ENCODE results near the gene PPFIA3.

The PPFIA3 gene

DNA sequence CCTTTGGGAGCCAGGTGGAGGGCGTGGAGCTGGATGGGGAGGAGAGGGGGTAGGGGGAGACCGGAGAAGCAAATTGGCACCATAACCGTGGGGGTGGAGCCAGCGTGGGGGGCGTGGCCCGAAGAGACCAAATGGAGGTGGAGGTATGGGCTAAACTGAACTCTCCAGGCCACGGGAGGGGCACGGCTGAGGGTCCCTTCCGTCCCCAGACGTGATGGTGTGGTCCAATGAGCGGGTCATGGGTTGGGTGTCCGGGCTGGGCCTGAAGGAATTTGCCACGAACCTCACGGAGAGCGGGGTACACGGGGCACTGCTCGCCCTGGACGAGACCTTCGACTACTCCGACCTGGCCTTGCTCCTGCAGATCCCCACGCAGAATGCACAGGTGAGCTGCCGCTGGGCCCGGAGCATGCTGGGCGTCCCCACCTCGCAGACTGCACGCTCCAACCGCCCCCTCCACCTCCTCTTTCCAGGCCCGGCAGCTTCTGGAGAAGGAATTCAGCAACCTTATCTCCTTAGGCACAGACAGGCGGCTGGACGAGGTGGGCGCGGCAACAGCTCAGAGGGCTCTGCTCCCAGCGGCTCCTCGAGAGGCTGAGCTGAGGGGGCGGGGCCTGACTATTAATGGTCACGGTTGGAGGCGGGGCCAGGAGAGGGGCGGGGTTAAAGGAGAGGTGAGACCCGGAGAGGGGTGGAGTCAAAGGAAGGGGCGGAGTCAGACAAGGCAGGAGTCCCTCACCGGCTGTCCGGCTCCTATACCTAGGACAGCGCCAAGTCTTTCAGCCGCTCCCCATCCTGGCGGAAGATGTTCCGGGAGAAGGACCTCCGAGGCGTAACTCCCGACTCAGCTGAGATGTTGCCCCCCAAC is 29.7 kb downstream of the PPFIA3 start:
- peak; percentile 79 to 87 (median 82) for DNase-seq (ENCODE audit: low read depth in 2 of 3, low spot score in 1 of 3)

- DNase-seq (ENCODE audit: low read depth in 2 of 3, low spot score in 1 of 3) = no peak
Observed at GRCh38 chr19:49149652-49150105, 30.3 kb downstream of the PPFIA3 start.

- DNase-seq (ENCODE audit: low read depth in 2 of 3, low spot score in 1 of 3) = peak in 1 of 3 donors; percentile 35
Observed at GRCh38 chr19:49150106-49150943, 31.0 kb downstream of the PPFIA3 start.

DNA sequence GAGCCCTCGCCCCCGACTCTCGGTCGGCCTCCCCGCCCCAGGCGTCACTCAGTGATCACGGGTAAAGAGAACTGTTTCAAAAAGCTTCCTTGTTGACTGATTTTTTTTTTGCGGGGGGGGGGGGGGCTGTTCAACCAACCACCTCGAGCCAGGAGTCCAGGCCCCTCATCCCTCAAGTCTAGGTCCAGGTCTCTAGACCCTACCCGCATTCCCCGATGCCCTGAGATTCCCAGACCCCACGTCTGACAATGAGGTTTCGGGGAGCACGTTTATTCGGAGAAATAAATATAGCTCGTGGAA is 31.6 kb downstream of the PPFIA3 start:
- DNase-seq (ENCODE audit: low read depth in 2 of 3, low spot score in 1 of 3) = no peak

DNA sequence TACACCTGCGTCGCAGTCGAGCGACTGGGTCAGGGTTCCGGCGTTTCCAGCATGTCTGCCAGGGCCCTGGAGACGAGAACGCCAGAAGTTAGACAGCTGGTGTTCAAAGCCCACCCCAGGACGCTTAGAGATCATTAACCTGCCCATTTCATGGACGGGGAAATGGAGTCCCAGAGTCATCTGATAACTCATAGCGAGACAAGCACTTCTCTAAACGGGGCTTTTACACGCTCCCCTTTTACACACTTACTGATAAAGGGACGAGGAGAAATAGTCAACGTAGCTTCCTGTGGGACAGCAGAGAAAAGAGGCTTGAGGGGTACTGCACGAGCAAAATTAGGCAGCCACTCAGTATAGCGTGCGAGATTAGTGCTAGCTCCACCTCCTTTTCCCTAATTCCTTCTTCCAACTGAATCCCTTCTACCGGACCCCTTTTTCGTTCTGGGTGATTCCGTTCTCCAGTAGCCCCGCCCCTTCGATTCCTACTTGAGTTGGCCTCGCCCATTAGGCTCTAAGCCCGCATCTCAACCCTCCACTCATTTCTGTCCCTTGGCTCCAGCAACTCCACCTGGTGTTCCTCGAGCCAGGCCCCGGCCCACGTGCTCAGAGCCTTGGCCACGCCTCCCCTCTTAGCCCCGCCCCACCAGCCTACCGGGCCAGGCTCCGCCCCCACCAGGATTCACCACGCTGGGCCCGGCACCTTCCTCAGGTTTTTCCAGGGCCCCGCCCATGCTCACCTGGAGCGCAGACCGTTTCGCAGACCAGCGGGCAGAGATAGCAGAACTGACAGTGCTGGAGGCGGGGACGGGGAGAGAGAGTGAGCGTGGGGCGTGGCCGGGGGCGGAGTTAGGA is 32.1 kb downstream of the PPFIA3 start:
- DNase-seq (ENCODE audit: low read depth in 2 of 3, low spot score in 1 of 3) = peak in 1 of 3 donors; percentile 28

- no peak for DNase-seq (ENCODE audit: low read depth in 2 of 3, low spot score in 1 of 3)
Observed at GRCh38 chr19:49152119-49152550, 32.8 kb downstream of the PPFIA3 start.

GRCh38 chr19:49153167-49153809 is 33.9 kb downstream of the PPFIA3 start:
- no peak for DNase-seq (ENCODE audit: low read depth in 2 of 3, low spot score in 1 of 3)

GRCh38 chr19:49154279-49154678 is 34.9 kb downstream of the PPFIA3 start:
- no peak for DNase-seq (ENCODE audit: low read depth in 2 of 3, low spot score in 1 of 3)

GRCh38 chr19:49155005-49155819 is 35.9 kb downstream of the PPFIA3 start, which contains the start of gene HRC:
HRC (minus strand) TSS chr19:49155396; CDS start chr19:49155237, 159 bp downstream.
- no peak for DNase-seq (ENCODE audit: low read depth in 2 of 3, low spot score in 1 of 3)

GRCh38 chr19:49155820-49156346 is 36.5 kb downstream of the PPFIA3 start:
- no peak for DNase-seq (ENCODE audit: low read depth in 2 of 3, low spot score in 1 of 3)

- DNase-seq (ENCODE audit: low read depth in 2 of 3, low spot score in 1 of 3) = peak in 2 of 3 donors; percentile 36 to 62
Observed at GRCh38 chr19:49157445-49158224, 38.3 kb downstream of the PPFIA3 start, which contains the start of gene TRPM4. TRPM4 (plus strand) TSS chr19:49157792; CDS start chr19:49157867, 75 bp downstream.

DNA sequence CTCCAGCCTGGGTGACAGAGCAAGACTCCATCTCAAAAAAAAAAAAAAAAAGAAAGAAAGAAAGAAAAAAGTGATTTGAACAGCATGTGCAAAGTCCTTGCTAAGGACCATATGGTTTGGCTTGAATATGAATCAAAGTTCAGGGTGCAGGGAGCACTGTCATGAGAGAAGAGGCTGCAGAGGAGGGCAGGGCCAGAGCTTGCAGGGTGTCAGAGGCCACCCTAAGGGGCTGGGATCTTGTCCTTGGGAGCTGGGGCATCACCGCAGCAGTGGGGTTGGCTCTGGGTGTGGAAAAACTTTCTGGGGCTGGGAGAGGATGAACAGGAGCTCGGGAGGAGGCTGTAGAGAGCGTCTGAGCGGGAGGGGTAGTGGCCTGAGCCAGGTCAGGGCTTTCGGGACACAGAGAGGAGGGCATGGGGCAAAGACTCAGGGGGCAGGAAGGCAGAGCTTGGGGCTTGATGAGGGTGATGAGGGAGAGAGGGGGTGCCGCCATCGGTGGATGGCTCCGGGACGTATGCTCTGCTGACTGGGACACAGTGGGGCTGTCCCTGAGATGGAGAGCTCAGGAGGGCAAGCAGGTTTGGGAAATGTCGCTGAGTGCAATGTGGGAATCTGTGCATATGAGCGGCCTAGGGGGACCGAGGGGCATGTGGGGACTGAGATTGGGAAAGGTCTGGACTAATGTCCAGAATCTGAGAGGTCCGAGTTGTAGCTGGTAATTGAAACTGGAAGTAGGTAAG is 41.3 kb downstream of the PPFIA3 start:
- DNase-seq (ENCODE audit: low read depth in 2 of 3, low spot score in 1 of 3) = no peak

- DNase-seq (ENCODE audit: low read depth in 2 of 3, low spot score in 1 of 3) = no peak
Observed at GRCh38 chr19:49161987-49162386, 42.6 kb downstream of the PPFIA3 start.

- DNase-seq (ENCODE audit: low read depth in 2 of 3, low spot score in 1 of 3) = no peak
Observed at GRCh38 chr19:49165111-49165750, 45.9 kb downstream of the PPFIA3 start.

DNA sequence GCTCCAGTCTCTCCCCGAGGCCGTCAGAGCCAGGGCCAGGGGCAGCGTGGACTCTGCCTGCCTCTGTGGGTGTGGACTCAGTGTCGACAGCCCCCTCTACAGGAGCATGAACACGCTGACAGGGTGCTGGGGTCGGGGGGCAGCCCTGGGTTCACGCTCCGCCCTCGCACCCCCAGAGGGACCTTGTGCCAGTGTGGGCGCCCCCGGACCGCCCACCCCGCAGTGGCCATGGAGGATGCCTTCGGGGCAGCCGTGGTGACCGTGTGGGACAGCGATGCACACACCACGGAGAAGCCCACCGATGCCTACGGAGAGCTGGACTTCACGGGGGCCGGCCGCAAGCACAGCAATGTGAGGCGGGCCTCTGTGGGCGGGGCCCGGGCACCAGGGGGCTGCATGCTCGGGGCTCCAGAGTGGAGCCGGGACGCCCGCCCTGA is 46.5 kb downstream of the PPFIA3 start:
- no peak for DNase-seq (ENCODE audit: low read depth in 2 of 3, low spot score in 1 of 3)

DNA sequence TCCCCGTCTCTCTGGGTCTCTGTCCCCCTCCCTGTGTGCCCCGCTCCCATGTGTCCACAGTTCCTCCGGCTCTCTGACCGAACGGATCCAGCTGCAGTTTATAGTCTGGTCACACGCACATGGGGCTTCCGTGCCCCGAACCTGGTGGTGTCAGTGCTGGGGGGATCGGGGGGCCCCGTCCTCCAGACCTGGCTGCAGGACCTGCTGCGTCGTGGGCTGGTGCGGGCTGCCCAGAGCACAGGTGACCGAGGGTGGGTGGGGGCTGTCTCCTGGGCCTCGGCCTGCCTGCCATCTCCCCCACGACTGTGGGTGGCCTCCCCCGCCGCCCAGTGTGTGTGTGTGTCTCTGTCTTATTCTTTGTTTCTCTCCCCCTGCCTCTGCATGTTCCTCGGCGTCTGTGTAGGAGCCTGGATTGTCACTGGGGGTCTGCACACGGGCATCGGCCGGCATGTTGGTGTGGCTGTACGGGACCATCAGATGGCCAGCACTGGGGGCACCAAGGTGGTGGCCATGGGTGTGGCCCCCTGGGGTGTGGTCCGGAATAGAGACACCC is 48.6 kb downstream of the PPFIA3 start:
- DNase-seq (ENCODE audit: low read depth in 2 of 3, low spot score in 1 of 3) = no peak

- DNase-seq (ENCODE audit: low read depth in 2 of 3, low spot score in 1 of 3) = no peak
Observed at GRCh38 chr19:49168421-49168820, 49.1 kb downstream of the PPFIA3 start.
